ENCODE data around the gene LRRIQ3.
"Not testable (repeated sequence)": the region's sequence is repeated elsewhere in the genome, so short reads cannot be mapped to it uniquely, and the experiment has no call there.

LRRIQ3 gene, protein sequence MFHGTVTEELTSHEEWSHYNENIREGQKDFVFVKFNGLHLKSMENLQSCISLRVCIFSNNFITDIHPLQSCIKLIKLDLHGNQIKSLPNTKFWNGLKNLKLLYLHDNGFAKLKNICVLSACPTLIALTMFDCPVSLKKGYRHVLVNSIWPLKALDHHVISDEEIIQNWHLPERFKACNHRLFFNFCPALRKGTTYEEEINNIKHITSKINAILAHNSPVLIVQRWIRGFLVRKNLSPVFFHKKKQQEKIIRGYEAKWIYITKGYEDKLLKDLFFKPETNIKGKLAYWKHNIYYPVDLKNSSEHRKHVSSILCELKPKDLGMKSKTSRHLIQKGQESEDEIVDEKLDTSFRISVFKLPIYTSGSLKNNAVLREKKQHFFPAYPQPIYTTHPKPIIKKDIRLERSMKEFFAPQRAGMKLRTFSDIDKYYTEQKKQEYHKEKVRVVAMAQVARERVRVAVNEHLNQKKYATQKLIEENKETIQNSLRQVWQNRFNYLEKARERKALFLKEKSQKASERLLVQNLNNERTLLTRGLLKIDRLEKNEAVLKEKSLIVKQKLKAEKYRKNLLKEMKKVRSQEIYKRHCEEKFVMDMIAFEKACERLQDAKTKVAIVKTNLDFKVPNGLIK

GRCh38 chr1:74197657-74198552 lies at the start of gene LRRIQ3, which contains the start of gene FPGT:
Gene LRRIQ3 (minus strand): TSS chr1:74198176. CDS start chr1:74183684, 14,492 bp downstream.
Gene FPGT (plus strand): TSS chr1:74198242. CDS start chr1:74198279, 37 bp downstream.
- FAIRE-seq: peak; percentile 94

GRCh38 chr1:74246315-74246714 lies 48.3 kb upstream of the LRRIQ3 start:
- no peak for FAIRE-seq

DNA sequence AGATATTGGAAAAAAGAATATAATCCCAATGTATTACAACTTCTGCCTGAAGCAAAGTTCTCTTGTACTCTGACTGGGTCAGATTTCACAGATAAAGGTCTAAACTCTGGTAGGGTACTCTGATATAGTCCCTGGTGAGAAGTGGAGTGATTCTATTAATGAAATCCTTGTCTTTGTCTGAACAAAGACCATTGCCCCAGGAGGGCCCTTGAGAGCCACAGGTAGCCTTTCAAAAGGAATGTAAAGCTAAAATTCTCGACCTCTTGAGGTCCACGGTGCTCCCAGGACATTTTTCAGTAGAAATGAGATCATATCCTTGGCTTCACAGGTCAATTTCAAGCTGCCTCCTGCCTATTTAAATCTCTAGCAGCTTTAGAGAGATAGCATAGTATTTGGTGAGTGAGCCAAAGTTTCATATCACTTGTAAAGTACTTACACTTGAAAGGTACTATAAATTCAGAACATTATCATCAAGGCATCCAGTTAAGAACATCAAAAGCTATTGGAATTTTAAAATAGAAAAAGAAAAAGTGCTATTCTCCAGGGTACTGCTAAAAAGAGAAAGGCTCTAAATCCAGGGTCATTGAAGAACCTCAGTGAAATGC lies 47.3 kb upstream of the LRRIQ3 start:
- FAIRE-seq: no peak

- no peak for FAIRE-seq
These were observed 39.8 kb upstream of the LRRIQ3 start for GRCh38 chr1:74237787-74238186.

- no peak for FAIRE-seq
These were observed 39.1 kb upstream of the LRRIQ3 start for GRCh38 chr1:74237035-74237434.

- FAIRE-seq: no peak
These were observed 38.5 kb upstream of the LRRIQ3 start for GRCh38 chr1:74236440-74236839.

- no peak for FAIRE-seq
These were observed 37.2 kb upstream of the LRRIQ3 start, which contains the start of gene TNNI3K for GRCh38 chr1:74235153-74235552. Gene TNNI3K (plus strand): TSS chr1:74235387. CDS start chr1:74235452, 65 bp downstream.

GRCh38 chr1:74223453-74223852 lies 25.5 kb upstream of the LRRIQ3 start:
- FAIRE-seq: no peak

DNA sequence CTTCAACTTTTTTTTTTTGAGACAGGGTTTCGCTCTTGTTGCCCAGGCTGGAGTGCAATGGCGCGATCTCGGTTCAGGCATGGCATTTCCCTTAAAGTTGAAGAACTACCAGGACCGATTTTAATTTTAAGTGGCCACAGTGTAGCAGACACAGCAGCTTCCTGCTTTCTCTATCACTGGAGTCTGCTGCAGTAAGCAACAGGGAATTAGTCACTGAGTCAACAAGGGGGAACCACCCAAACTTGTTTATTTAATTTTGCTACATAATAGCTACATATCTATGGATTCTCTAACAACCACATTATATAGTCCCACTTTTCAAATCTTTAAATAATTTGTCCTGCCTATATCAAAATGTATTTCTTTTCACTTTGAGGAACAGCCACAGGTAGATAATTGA lies 24.7 kb upstream of the LRRIQ3 start:
- FAIRE-seq: no peak

DNA sequence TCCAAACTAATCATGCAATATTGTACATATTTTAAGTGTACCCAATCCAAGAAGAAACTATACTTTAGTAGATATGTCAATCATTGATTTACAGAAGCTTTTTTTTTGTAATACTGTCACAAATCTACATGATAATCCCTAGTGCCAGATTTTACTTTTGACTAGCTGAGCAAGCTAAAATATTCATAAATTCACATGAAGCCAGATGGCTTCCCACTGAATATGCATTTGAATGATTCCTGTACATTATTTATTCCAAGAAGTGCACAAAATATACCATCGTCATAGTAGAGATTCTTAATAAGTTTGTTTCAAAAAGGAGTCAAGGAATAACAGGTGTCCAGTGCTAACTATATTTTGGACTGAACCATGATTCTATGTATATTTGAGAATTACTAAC lies 17.3 kb upstream of the LRRIQ3 start:
- no peak for FAIRE-seq

DNA sequence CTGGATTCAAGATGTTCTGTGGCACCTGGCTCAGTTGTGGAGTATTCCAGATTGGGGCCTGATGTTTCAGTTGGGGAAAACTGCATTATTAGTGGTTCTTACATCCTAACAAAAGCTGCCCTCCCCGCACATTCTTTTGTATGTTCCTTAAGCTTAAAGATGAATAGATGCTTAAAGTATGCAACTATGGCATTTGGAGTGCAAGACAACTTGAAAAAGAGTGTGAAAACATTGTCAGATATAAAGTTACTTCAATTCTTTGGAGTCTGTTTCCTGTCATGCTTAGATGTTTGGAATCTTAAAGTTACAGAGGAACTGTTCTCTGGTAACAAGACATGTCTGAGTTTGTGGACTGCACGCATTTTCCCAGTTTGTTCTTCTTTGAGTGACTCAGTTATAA lies 7.3 kb upstream of the LRRIQ3 start:
- no peak for FAIRE-seq

DNA sequence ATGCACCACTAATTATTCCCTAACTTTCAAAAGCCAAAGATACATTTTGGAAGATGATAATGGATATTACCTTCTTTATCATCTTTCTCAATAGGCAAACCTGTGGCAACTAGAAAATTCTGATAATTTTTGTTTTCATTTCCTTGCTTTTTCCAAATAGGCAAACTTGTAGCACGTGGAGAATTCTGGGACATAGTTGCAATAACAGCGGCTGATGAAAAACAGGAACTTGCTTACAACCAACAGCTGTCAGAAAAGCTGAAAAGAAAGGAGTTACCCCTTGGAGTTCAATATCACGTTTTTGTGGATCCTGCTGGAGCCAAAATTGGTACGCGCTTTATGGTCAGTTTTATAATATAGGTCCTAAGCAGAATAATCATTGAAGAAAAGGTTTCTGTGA lies 1.5 kb upstream of the LRRIQ3 start:
- no peak for FAIRE-seq

GRCh38 chr1:74197255-74197654 lies 721 bp downstream of the LRRIQ3 start:
- FAIRE-seq: no peak

GRCh38 chr1:74195339-74195738 lies 2.6 kb downstream of the LRRIQ3 start:
- no peak for FAIRE-seq

- FAIRE-seq: no peak
These were observed 4.1 kb downstream of the LRRIQ3 start for GRCh38 chr1:74193908-74194307.

DNA sequence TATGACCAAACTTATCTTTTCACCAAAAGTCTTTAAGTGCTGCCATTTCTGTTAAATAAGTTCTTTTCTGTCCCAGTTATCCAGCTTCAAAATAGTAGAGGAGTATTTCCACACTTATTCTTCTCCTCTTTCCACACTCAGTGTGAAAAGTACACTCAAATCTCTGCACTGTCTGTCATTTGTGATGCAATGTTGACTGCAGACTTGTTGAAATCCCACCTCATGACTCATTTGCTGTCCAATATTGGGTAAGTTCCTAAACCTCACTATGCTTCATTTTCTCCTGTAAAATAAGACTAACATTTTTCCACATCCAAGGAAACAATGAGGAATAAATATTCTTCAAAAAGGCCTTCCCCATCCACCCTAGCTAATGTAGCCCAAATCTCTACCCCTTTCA lies 17.5 kb downstream of the LRRIQ3 start:
- no peak for FAIRE-seq

DNA sequence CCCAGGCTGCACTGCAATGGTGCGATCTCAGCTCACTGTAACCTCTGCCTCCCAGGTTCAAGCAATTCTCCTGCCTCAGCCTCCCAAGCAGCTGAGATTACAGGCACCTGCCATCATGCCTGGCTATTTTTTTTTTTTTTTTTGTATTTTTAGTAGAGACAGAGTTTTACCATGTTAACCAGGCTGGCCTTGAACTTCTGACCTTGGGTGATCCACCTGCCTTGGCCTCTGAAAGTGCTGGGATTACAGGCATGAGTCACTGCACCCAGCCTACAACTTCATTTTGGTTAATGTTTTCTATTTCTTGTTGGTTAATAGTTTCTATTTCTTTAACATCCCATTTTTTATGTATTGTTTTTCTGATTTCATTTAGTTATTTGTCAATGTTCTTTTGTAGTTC lies 23.6 kb downstream of the LRRIQ3 start:
- FAIRE-seq: not testable (repeated sequence)

DNA sequence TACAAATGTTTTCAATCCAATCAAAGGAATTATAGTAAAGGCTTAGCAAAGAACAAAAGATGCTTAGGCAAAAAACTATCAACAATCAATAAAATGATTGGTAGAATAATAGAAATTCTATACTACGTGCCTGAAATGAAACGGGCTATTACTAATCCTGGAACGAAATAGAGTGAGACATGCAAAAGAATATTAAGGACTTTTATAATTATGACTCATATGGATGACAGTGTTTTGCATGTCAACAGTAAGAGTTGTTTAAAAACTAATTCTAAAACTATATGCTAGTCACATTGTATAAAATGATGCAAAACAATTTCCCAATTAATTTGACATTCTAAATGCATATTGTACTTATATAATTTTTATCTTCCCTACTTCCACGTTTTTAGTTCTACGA lies 35.6 kb downstream of the LRRIQ3 start:
- FAIRE-seq: no peak

GRCh38 chr1:74161497-74161896 lies 36.5 kb downstream of the LRRIQ3 start:
- no peak for FAIRE-seq

DNA sequence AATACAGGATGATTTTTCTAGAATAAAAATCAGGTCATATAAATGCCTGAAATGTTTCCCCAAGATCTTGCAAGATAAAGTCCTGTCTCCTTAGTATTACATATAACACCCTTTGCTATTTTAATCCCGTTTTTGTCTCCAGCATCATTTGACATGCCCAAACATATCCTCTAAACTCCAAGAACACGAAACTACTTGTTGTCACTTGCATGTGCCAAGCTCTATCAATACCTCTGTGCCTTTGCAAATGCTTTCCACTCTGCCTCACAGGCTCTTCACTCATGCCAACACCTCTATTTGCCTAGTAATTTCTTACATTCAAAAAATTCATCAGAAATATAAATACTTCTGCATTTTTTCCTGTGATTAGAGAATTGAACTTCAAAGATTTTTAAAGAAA lies 37.9 kb downstream of the LRRIQ3 start:
- no peak for FAIRE-seq

DNA sequence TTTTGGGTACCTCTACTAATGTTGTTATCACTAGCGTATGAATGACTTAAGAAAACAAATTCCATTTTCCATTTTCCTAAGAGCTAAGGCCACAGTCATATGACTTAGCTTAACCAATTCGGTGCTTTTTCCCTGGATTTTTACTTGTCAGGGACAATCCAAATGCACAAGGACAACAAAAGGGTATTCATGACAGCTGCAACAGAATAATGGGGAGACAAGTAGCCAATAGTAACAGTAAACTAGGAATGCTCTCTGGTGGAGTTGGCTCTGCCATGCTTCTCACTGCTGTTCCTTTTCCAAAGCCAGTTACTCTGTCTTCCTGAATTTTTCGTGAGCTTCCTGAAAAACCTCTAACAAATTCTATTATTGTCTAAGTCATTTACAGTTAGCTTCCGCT lies 52.9 kb downstream of the LRRIQ3 start:
- FAIRE-seq: no peak

DNA sequence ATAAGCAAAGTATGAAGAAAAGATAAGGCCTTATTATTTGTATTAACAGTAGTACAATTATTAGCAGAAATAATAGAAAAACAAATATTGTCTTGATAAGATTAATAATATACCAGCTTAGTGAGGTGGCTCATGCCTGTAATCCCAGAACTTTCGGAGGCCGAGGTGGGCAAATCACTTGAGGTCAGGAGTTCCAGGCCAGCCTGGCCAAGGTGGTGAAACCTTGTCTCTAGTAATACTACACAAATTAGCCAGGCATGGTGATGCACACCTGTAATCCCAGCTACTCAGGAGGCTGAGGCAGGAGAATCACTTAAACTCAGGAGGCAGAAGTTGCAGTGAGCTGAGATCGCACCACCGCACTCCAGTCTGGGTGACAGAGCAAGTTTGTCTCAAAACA lies 80.6 kb downstream of the LRRIQ3 start:
- FAIRE-seq: not testable (repeated sequence)

GRCh38 chr1:74113333-74113732 lies 84.6 kb downstream of the LRRIQ3 start:
- FAIRE-seq: no peak
